KG1 (cell line): ENCODE data around the gene CTSK.
"Not testable (repeated sequence)": the region's sequence is repeated elsewhere in the genome, so short reads cannot be mapped to it uniquely, and the experiment has no call there.

Experiments used
- DNase-seq: peaks from one replicate; lab custom pipeline; 2025; lab: John Stamatoyannopoulos, UW

The CTSK gene

DNA sequence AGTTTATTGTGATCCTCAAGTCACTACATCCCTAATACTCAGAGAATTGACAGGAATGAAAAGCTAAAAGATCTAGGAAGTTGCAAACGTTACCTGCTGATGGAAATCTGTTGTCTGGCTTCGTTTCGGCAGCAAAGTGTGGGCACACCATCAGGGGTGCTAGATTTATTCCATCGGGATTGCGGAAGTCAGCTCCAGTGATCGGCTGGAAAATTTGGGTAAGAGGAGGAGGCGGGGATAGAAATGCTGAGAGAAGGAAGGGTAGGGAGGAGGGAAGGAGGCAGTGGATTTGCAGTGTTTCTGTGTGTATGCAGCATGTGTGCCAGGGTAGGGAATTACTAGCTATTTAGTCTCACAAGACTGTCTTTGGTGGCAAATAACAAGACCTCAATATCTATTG is at the start of gene CTSK:
Gene CTSK, minus strand, starts transcription at position 140 of the 400 bp plus-strand sequence. CDS start 1,455 bp downstream, outside the sequence.
- DNase-seq: no peak

DNA sequence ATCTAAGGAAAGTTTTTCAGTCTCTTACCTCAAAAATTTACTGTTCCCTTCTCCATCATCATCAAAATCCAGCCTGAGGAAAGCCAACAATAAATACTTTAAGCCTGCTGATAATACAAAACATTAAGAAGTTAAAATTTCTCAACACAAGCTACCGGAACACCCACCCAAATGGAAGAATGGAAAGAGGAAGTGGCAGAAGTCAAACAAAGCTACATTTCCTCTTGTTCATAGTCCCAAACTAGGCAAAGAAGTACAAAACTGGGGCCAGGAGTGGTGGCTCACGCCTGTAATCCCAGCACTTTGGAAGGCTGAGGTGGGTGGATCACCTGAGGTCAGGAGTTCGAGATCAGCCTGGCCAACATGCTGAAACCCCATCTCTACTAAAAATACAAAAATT is 44.7 kb upstream of the CTSK start:
- not testable (repeated sequence) for DNase-seq

DNA sequence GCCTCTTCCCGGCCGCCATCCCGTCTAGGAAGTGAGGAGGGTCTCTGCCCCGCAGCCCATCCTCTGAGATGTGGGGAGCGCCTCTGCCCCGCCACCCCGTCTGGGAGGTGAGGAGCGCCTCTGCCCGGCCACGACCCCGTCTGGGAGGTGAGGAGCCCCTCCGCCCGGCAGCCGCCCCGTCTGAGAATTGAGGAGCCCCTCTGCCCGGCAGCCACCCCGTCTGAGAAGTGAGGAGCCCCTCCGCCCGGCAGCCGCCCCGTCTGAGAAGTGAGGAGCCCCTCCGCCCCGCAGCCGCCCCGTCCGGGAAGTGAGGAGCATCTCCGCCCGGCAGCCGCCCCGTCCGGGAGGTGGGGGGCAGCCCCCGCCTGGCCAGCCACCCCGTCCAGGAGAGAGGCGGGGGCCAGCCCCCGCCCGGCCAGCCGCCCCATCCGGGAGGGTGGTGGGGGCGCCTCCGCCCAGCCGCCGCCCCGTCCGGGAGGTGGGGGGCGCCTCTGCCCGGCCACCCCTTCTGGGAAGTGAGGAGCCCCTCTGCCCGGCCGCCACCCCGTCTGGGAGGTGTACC is 42.8 kb upstream of the CTSK start:
- not testable (repeated sequence) for DNase-seq

DNA sequence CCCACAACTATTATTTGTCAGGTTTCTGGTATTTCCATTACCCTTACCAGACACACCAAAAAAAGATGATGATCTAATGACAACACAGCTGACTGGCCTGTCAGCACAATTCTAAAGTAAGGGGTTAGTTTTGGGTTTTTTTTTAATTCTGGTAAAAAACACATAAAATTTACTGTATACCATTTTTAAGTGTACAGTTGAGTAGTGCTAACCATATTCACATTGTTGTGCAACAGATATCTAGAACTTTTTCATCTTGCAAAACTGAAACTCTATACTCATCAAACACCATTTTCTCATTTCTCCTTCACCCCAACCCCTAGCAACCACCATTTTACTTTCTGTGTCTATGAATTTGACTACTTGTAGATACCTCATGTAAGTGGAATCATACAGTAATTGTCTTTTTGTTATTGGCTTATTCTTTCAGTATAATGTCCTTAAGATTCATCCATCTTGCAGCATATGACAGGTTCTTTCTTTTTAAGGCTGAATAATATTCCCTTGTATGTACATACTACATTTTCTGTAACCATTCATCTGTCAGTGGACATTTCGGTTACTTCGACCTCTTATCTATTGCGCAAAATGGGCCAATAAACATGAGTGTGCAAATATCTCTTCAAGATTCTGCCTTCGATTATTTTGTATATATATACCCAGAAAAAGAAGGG is 38.5 kb upstream of the CTSK start:
- no peak for DNase-seq

DNA sequence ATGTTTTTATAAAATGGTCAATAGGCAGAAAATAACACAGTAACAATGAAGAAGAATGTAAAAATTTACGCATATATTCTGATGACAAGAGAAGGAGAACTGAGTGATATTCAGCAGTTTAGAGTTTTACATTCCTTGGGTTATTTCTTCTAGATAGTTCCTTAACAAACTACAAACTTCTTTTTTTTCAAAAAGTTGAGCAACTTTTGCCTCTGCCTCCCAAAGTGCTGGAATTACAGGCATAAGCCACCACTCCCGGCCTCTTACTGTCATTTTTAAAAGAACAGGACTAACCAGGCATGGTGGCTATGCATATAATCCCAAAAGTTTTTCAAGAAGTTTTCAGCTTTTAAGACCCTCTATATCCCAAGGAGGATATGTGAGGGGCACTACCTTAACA is 35.4 kb upstream of the CTSK start:
- no peak for DNase-seq

DNA sequence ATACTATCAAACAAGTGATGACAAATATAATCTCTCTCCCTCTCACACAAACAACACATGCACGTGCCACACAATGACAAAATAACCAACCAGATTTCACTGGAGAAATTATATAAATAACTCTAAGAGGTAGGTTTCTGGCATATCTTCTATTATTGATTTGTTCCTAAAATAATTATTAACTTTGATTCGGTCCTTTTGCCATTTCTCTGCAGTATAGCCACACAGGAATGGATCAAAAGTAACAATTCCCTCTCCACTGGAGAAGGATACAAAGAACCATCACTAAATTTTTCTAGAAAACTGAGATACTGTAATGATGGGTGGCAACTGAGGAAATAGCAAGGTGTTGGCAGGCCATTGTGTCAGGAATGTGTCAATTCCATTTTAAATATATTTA is 34.9 kb upstream of the CTSK start:
- no peak for DNase-seq

DNA sequence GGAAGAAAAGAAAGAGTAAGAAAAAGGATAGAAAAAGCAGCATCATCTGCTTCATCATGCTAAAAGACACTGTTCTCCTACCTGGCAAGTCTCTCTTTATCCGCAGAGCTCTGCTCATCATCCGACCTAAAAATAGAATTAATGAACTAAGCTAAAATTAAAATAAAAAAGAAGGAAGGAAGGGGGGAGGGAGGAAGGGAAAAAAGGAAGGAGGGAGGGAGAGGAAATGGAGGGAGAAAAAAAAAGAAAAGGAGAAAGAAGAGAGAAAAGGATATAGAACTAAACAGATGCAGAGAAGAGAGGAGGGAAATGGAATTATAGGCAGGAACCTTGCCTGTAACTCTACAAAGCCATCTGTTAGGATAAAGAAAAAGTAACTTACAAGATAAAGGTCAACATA is 34.3 kb upstream of the CTSK start:
- DNase-seq: no peak

DNA sequence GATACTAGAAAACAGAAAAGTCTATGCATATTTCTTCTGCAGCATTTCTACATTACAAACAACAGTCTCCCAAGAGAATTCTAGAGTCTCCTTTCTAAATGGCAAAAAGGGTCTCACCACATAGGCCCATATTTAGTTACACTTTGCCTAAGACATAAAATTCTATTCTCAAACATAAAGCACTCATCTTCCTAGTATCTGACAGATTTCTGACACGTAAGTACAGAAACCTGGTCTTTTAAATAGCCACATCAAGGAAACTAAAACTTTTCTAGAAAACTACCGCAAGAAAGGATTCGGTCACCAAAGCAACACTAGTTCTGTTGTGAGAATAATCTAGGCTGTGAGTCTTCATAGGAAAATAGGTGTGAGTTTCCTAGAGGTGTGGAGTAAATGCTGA is 33.6 kb upstream of the CTSK start:
- no peak for DNase-seq

DNA sequence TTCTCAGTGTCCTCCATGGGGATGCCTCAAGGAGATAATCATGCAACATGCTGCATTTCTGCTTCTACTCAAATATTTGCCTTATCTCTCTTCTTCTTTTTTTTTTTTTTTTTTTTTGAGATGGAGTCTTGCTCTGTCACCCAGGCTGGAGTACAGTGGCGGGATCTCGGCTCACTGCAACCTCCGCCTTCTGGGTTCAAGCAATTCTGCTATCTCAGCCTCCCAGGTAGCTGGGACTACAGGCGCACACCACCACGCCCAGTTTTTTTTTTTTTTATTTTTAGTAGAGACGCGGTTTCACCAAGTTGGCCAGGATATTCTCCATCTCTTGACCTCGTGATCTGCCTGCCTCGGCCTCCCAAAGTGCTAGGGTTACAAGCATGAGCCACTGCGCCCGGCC is 32.8 kb upstream of the CTSK start:
- not testable (repeated sequence) for DNase-seq

DNA sequence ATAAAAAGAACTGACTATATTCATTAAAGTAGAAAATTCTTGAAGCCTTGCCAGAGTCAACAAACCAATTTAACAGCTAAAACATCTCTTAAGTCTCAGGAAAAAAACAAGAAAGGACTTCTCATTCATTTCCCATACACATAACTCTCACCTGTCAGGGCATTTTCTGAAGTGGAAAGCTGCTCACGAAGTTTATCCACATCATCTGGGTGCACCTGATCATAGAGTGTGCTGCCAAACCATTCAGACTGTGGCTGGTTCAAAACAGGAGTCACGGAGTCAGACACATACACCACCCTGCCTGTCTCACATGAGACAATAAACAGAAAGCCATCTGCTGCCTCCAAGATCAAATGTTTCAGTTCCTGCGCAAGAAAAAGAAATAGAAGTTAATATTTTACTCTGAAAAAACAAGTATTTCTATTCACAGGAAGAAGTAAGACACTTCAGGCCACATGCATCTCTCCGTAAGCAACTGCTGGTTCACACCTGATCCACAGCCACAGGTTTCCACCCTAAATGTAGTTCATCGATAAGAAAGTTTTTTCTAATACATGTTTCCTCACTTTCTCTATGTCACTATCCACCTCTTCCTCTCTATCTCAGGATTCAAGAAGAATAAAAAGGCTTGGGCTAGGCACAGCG is 28.2 kb upstream of the CTSK start:
- DNase-seq: no peak

DNA sequence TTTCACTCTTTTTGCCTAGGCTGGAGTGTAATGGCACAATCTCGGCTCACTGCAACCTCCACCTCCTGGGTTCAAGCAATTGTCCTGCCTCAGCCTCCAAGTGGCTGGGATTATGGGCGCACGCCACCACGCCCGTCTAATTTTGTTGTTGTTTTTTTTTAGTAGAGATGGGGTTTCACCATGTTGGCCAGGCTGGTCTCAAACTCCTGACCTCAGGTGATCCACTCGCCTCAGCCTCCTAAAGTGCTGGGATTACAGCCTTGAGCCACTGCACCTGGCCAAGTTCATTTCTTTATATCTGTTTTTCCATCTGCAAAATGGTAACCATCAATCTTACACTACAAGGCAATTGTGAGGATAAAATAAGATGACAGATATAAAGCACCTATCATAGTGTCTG is 25.9 kb upstream of the CTSK start:
- DNase-seq: not testable (repeated sequence)

DNA sequence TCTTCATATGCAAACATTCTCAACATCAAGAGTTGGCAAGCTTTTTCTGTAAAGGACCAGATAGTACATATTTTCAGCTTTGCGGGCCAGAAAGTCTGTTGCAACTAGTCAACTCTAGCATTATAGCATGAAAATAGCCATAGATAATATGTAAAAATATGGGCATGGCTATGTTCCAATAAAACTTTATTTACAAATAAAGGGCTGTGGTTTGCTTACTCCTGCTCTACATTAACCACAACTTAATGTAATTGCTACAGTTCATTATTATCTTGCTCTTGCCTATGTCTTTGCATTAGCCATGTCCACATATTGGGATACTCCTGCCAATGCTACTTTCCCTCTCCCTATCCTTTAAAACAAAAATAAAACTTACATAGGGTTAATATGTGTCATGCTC is 24.5 kb upstream of the CTSK start:
- no peak for DNase-seq

DNA sequence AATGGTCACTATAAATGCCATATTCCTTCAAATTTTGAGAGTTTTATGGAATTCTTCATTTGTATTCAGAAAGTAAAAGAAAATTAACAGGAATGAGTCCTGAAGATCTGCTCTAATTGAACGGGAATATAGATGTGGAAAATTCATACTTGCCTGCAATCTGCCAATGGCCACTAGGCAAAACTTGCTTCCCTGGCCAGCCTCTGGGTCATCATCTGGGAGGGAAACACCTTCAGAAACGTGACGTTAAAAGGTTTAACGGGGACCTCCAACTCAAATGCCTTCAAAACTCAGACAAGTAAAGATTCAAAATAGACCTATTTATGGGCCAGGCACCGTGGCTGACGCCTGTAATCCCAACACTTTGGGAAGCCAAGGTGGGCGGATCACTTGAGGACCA is 21.7 kb upstream of the CTSK start:
- no peak for DNase-seq

DNA sequence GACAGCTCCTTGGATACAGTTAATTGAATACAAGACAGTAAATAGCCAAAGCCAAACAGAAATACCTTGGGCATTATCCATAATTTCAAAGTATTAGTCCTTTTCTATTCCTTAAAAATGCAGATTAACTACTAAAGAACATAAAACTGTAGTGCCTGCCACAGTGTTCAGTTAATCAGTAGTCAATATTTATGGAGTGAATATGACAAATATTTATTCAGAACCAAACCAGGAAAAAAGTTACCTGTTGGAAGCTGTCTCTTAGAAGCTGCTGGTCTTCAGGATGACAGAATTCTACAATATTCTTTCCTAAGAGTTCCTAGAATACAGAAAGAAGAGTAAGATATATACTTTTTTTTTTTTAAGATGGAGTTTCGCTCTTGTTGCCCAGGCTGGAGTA is 18.2 kb upstream of the CTSK start:
- DNase-seq: no peak

DNA sequence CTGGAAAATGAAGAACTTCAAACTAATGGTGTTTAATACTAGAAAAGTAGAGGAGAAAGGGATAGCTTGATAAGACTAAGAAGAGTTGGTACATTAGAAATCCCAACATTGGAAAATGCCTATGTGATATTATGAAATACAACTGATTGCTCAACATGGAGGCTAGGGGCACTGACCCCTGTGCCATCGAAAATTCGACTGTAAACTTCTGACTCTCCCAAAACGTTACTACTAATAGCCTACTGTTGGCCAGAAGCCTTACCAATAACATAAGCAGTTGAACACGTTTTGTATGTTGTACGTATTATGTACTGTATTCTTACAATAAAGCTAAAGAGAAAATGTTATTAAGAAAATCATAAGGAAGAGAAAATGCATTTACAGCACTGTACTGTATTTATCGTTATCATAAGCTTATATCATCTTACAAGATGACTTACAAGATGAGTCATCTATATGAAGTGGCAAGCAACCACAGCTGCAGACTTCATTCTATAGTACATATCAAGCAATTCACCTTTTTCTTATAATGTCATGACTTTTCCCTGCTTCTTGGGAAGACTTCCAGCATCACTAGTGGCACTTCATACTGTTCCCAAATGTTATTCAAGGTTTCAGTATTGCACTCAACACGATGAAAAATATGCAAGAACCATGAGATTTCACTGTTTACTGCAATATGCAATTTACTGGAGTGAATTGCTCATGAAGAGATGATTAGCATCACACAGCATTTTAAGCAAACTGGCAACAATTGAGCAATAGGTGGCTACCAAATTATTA is 12.9 kb upstream of the CTSK start:
- DNase-seq: no peak

DNA sequence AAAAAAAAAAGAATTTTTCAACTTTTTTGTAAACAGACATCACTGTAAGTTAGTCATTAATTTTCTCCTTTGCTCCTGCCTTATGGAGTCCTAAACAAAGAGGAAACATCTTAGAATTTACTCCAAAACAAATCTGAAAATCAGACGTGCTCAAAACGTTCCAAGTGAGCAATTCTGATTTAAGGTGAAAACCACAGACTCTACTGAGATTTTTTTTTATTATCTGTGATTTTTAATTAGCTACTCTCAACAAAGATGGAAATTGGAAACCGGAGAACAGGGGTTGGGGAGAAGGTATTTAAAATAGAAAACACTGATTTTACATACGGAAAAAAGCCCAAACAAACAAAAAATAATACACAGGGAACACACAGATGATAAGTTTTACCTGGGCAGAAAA is 7.8 kb upstream of the CTSK start:
- no peak for DNase-seq

DNA sequence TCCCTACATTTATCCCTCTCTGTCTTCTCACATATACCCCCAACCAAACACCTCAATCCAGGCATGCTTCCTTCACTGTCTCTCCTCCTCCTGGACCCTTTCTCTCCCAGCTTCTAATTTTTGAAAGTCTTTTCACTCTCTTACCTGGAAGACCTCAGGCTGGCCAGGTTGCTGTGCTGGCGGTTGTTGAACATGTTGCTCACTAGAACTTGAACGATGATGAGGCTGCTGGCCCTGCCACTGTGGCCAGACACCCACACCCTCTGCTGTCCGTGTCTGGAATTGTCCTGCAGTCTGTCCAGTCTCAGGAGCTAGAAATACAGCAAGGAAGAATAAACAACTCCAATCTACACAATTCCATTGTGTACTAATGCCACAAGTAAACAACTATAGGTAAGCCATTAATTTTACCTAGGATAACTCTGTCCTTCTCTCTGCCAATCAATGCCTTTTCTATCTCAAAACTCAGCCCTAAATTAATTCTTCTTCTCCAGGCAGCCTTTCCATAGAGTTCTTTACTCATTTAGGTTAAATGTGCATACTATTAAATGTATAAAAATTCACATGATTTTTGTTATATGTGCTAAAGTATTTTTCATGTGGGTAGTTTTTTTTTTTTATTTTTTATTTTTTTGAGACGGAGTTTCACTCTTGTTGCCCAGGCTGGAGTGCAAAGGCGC is 5.1 kb upstream of the CTSK start:
- DNase-seq: no peak

DNA sequence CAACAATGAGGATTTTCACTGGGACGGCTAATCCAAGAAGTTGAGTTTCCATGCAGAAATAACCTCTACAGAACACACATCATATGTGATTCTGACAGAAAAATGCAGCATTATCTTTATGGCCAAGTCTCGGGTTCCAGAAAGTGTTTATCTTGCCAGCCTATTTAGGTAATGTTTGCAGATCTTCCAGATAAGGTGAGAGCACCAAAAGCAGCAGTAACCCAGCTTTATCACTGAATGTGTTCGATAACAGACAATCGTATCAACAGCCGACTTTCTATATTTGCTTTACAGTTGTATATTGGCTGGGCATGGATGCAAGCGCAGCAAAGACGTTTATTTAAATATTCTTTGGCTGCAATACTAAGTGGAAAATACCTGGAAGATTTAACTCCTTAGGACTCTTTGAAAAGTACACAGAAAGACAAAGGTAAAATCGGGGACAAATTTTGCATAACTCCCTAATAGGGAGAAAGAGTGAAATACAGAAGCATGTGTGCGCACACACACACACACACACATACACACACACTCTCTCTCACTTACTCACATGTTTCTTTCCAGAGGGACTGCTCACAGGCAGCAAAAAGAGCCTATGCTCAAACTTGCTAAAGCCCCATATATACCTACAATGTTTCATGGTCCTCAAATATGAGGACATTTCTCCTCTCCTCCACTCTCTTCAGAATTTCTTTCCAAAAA is 3.0 kb upstream of the CTSK start:
- DNase-seq: no peak

DNA sequence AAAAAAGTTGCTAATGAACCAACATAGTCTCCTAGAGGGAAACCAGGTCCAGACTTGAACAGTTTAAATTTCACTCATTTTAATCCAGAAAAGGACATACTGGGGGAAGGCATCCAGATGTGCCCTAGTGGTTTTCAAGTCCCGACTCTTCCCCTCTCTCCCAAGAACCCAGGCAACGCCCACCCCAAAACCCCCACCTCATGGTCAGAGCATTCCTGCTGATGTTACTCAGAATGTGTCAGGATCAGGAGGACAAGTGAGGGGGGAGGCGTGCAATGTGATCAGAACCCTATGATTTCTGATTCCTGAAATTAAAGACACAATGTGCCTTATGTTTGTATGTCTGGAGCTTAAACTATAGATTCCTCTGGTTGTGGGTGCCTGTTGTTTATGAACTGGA is 1.6 kb upstream of the CTSK start:
- DNase-seq: no peak

DNA sequence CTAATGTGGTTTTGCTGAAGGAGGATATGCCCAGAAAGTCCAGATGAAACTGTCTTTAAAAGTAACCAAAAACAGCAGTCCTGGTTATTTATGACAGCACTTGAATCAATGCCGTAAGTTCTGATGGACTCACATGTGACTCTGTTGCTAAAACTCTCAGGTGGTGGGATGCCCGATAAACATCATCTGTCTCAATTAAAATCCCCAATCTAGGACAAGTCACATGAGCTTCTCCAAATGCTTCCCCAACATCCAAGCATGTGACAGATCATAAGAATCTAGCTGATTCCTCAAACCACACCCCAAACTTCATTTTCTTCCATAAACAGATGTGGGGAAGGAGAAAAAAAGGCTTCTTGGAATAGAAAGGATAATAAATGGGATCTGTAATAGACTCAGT is 786 bp upstream of the CTSK start:
- DNase-seq: no peak

DNA sequence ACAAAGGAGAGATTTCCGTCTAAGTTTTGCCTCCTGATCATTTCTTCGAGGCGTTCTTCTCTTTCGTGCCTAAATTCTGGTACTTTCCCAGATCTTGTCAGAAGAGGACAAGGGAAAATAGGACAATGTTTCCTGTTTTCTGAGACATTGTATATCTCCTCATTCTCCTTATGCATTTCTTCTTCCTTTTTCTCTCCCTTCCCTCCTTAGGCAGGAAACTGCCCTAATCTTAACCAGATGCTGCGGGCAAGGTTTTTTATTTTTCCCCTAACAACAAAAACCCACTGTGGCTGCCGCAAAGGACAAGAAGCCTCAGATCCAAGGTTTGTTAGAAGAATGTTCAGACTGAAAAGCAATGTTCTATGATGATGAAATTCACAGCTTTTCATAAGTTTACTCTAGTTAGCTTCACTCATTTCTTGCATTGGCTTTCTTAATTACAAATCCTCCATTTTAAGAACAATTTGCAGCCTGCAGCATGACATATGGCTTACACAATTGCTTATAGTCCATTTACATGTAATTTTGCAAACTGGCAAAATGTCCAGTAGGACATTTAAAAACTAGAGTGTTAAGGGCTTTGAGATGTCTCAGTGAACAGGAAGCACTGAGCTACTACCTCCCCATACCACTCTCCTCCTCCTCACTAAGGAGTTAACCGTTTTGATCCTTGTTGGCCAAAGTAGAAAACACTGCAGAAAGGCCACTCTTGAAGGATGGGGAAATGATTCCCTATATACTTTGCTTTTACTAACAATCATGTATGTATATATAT is 624 bp downstream of the CTSK start:
- DNase-seq: no peak
